ENCODE results near the gene NKAIN4.

NKAIN4 gene

GRCh38 chr20:63259734-63260460, 5.6 kb upstream of the NKAIN4 start:
- no peaks in the 10 kb centered on the region for H3K9me3 ChIP-seq (ENCODE audit: low read depth, low read length)
- no peak for TF ChIP-seq FOXP2 (optimal IDR thresholded peaks at IDR 0.05; ENCODE audit: control extremely low read depth, extremely low read length, insufficient read depth)
- TF ChIP-seq POLR2AphosphoS5 (IDR thresholded peaks at IDR 0.05; ENCODE audit: borderline replicate concordance, low read depth, low read length): no peak
- TF ChIP-seq EZH2 (IDR thresholded peaks at IDR 0.05): no peak
- H3K4me3 ChIP-seq: no peak overlapping the region
- H3K27ac ChIP-seq: no peak overlapping the region
- peak; percentile 32 for DNase-seq (ENCODE audit: low read depth, low spot score)
- H3K36me3 ChIP-seq (ENCODE audit: insufficient read depth, low read length): no peaks in the 10 kb centered on the region
- no peak overlapping the region for H3K9ac ChIP-seq (ENCODE audit: insufficient read length)

DNA sequence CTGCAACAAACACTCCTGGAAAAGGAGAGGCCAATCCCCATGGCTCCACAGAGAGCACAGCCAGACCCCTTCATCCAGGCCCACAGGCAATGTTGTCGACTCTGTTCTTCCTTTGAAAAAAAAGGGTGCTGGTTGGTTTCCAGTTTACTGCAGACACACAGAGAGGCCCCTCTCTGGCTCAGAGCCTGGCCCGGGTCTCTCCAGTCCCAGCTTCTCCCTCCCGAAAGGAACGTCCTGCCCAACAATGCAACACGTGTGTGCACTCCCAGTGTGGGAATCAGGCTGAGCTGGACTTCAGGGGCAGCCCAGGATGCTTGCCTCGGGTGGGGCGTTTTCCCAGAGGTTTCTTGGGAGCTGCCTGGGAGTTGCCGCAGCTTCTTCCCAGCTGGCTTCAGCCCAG, 4.5 kb upstream of the NKAIN4 start:
- TF ChIP-seq POLR2AphosphoS5 (IDR thresholded peaks at IDR 0.05; ENCODE audit: borderline replicate concordance, low read depth, low read length) (no peak), FOXP2 (optimal IDR thresholded peaks at IDR 0.05; ENCODE audit: control extremely low read depth, extremely low read length, insufficient read depth) (no peak), EZH2 (IDR thresholded peaks at IDR 0.05) (no peak)

GRCh38 chr20:63257629-63258028, 3.4 kb upstream of the NKAIN4 start:
- no peak overlapping the region for H3K9ac ChIP-seq (ENCODE audit: insufficient read length)
- no peak overlapping the region for H3K4me3 ChIP-seq
- DNase-seq (ENCODE audit: low read depth, low spot score): no peak
- no peak overlapping the region for H3K27ac ChIP-seq
- no peaks in the 10 kb centered on the region for H3K9me3 ChIP-seq (ENCODE audit: low read depth, low read length)
- no peaks in the 10 kb centered on the region for H3K36me3 ChIP-seq (ENCODE audit: insufficient read depth, low read length)
- TF ChIP-seq EZH2 (IDR thresholded peaks at IDR 0.05): no peak

More for the DNA sequence above, 4.5 kb upstream of the NKAIN4 start:
- H3K4me3 ChIP-seq: no peak overlapping the region
- H3K9me3 ChIP-seq (ENCODE audit: low read depth, low read length): no peaks in the 10 kb centered on the region
- no peaks in the 10 kb centered on the region for H3K36me3 ChIP-seq (ENCODE audit: insufficient read depth, low read length)
- no peak overlapping the region for H3K27ac ChIP-seq
- H3K9ac ChIP-seq (ENCODE audit: insufficient read length): no peak overlapping the region
- no peak for DNase-seq (ENCODE audit: low read depth, low spot score)

GRCh38 chr20:63256954-63257353, 2.7 kb upstream of the NKAIN4 start:
- TF ChIP-seq EZH2 (IDR thresholded peaks at IDR 0.05) (no peak), POLR2AphosphoS5 (IDR thresholded peaks at IDR 0.05; ENCODE audit: borderline replicate concordance, low read depth, low read length) (no peak), FOXP2 (optimal IDR thresholded peaks at IDR 0.05; ENCODE audit: control extremely low read depth, extremely low read length, insufficient read depth) (no peak)
- Histone ChIP-seq H3K36me3 (ENCODE audit: insufficient read depth, low read length) (no peaks in the 10 kb centered on the region), H3K9ac (ENCODE audit: insufficient read length) (no peak overlapping the region), H3K4me3 (no peak overlapping the region), H3K27ac (no peak overlapping the region), H3K9me3 (ENCODE audit: low read depth, low read length) (no peaks in the 10 kb centered on the region)
- no peak for DNase-seq (ENCODE audit: low read depth, low spot score)

GRCh38 chr20:63255931-63256704, 1.9 kb upstream of the NKAIN4 start:
- no peak for TF ChIP-seq POLR2AphosphoS5 (IDR thresholded peaks at IDR 0.05; ENCODE audit: borderline replicate concordance, low read depth, low read length)
- no peak for TF ChIP-seq EZH2 (IDR thresholded peaks at IDR 0.05)
- no peak for TF ChIP-seq FOXP2 (optimal IDR thresholded peaks at IDR 0.05; ENCODE audit: control extremely low read depth, extremely low read length, insufficient read depth)
- Histone ChIP-seq H3K27ac (no peak overlapping the region), H3K9ac (ENCODE audit: insufficient read length) (no peak overlapping the region), H3K9me3 (ENCODE audit: low read depth, low read length) (no peaks in the 10 kb centered on the region), H3K4me3 (no peak overlapping the region), H3K36me3 (ENCODE audit: insufficient read depth, low read length) (no peaks in the 10 kb centered on the region)
- no peak for DNase-seq (ENCODE audit: low read depth, low spot score)

DNA sequence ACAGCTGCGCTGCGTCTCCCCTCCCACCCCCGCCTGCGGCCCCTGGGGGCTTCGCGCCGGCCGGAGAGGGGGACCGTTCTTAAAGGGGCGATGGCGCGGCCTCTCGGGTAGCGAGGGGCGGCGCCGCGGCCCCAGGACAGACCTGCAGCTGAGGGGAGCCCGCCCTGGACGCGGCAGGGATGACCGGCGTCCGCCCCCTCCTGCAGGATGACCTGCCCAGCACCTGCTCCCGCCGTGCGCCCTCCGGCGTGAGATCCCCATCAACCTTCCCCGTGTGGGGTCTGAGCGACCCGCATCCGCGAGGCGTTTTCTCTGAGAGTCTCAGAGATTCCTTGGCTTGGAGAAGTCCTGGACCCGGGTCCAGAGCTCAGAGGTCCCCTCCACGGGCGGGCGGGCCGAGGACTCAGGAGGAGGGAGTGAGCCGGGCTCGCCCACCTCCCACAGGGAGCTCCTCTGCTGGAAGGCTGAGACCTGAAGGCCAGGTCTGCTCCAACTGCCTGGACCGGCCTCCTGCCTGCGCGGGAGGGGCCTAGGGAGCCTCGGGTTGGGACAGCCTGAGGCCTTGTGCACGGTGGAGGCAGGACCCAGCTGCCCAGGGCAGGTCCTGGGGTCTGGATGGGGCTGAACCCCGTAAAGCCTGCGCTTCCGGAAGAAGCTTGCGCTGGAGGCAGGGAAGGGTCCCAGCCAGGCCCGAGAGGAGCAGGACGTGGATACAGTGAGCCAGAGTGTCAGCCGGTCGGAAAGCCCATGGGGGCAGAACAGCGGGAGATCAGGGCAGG, 532 bp upstream of the NKAIN4 start:
- DNase-seq (ENCODE audit: low read depth, low spot score): no peak
- H3K9ac ChIP-seq (ENCODE audit: insufficient read length): no peak overlapping the region

GRCh38 chr20:63253438-63254231, 628 bp downstream of the NKAIN4 start:
- Histone ChIP-seq H3K36me3 (ENCODE audit: insufficient read depth, low read length) (no peaks in the 10 kb centered on the region), H3K9ac (ENCODE audit: insufficient read length) (no peak overlapping the region), H3K9me3 (ENCODE audit: low read depth, low read length) (no peaks in the 10 kb centered on the region), H3K4me3 (no peak overlapping the region), H3K27ac (no peak overlapping the region)
- no peak for DNase-seq (ENCODE audit: low read depth, low spot score)
- no peak for TF ChIP-seq POLR2AphosphoS5 (IDR thresholded peaks at IDR 0.05; ENCODE audit: borderline replicate concordance, low read depth, low read length)
- peak; percentile 51 for TF ChIP-seq EZH2 (IDR thresholded peaks at IDR 0.05)

More for the DNA sequence above, 532 bp upstream of the NKAIN4 start:
- Histone ChIP-seq H3K36me3 (ENCODE audit: insufficient read depth, low read length) (no peaks in the 10 kb centered on the region), H3K9me3 (ENCODE audit: low read depth, low read length) (no peaks in the 10 kb centered on the region), H3K27ac (no peak overlapping the region), H3K4me3 (no peak overlapping the region)
- TF ChIP-seq POLR2AphosphoS5 (IDR thresholded peaks at IDR 0.05; ENCODE audit: borderline replicate concordance, low read depth, low read length) (no peak), EZH2 (IDR thresholded peaks at IDR 0.05) (peak; percentile 64)

DNA sequence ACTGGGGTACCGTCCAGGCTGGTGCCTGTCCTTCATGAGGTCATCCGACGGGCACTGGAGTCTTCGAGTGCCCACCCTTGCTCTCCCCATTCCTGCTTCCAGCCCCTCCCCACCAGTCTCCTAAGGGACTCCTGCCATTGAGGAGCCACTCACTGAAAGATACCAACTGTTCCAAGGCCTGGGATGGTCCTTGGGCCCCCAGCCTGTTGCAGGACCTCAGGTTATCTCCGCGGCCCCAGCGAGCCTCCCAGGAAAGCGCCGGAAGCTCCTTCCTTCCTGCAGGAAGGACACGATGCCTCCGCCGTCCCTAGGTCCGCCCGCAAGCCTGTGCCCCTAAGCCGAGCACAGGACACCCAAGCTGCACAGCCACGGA, 1.2 kb downstream of the NKAIN4 start:
- H3K27ac ChIP-seq: no peak overlapping the region
- no peaks in the 10 kb centered on the region for H3K36me3 ChIP-seq (ENCODE audit: insufficient read depth, low read length)
- DNase-seq (ENCODE audit: low read depth, low spot score): no peak
- H3K4me3 ChIP-seq: no peak overlapping the region
- TF ChIP-seq FOXP2 (optimal IDR thresholded peaks at IDR 0.05; ENCODE audit: control extremely low read depth, extremely low read length, insufficient read depth) (no peak), EZH2 (IDR thresholded peaks at IDR 0.05) (no peak), POLR2AphosphoS5 (IDR thresholded peaks at IDR 0.05; ENCODE audit: borderline replicate concordance, low read depth, low read length) (no peak)
- H3K9ac ChIP-seq (ENCODE audit: insufficient read length): no peak overlapping the region
- H3K9me3 ChIP-seq (ENCODE audit: low read depth, low read length): no peaks in the 10 kb centered on the region
